IMR-90 (cell line): ENCODE results near the gene DHRS3.

Experiments
- CTCF ChIP-seq: conservative IDR thresholded peaks from 2 replicates; pipeline ENCODE4 v1.5.1; 2012; ENCODE audit warnings: mild to moderate bottlenecking, low read depth, low read length, improper control_type of control experiment
- ELK1 ChIP-seq: fragments of 150-350 bp; IDR thresholded peaks from 2 replicates; pipeline ENCODE4 v1.6.1; 2016; ENCODE audit warnings: low read depth, mild to moderate bottlenecking, low read length, moderate library complexity, borderline replicate concordance
- POLR2A ChIP-seq: IDR thresholded peaks from 2 replicates; pipeline ENCODE4 v1.6.1; 2012; ENCODE audit warnings: mild to moderate bottlenecking, low read depth, low read length
- RAD21 ChIP-seq: IDR thresholded peaks from 2 replicates; pipeline ENCODE4 v1.6.1; 2012; ENCODE audit warnings: low read length, improper control_type of control experiment

GRCh38 chr1:12617511-12617900, 504 bp downstream of the DHRS3 start:
- TF ChIP-seq CTCF (no peak), RAD21 (no peak), POLR2A (no peak), ELK1 (no peak)
